ENCODE results near the gene RYR3.

RYR3 gene

DNA sequence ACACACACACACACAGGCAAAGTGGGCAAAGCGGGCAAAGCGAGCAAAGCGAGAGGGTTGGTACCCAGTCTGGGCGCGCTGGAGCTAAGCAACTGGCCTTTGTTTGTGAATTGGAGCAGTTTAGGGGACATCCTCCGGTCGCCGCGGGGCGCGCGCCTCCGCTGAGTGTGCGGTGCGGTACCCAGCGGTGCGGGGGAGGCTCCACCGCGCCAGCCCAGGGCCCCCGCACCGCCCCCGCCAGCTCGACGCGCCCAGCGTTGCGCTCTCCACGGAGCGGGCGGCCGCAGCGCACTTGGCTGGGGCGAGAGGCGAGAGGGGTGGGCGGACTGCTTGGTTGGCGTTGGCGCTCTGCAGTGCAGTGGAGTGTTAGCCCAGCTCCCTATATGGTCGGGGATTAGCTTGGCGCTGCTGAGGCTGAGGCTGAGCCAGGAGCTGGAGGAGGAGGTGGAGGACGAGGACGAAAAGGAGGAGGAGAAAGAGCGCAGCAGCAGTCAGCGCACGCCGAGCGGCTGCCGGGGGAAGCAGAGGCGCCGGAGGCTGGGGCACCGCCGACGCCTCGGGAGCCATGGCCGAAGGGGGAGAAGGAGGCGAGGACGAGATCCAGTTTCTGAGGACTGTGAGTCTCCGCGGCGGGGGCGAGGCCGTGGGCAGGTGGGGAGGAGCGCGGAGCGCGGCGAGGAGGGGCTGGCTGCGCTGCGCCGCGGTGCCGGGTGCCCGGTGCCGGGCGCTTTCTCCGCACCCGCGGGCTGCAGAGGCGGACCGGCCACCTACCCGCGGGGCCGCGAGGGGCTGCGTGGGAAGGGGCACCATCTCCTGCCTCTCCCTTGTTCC, at the start of gene RYR3:
TSS of gene RYR3 (plus strand) at position 487 of the 831 bp plus-strand sequence. CDS start at position 566, 79 bp downstream.
- no peak for DNase-seq

DNA sequence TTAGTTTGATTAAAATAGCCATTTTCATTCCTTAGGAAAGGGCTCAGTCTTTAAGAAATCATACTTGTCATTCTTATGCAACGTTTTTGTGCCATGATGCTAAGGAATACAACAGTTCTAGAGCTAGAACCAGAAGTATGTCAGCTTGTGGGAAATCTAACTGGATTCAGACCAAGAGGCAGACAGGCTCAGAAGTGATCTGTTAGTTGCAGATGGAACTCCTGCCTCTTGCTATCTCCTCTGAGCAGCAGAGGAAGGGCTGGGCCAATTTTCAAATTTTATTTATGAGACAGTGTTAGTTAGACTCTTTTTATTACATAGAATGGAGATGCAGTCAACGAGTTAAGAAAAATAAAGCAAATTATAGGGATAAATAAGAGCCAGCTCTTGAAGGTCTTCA, 48.5 kb upstream of the RYR3 start:
- DNase-seq = no peak

DNA sequence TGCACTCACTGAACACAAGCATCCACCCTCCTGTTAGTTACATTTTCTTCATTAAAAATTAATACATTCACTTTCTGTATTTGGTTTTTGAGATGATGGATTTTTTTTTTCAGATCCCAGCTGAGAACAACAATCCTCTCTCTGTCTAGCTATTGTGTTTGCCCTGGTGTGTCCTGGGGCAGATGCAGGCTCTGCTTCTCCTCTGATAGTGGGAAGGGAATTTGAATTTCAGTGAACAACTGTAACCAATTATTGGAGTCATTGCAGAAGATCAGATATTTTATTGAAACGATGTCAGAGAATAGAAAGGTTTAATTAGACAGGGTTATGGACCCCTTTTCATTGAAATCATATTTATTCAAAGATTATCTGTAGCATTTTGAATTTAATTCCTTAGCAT, 33.1 kb upstream of the RYR3 start:
- no peak for DNase-seq

DNA sequence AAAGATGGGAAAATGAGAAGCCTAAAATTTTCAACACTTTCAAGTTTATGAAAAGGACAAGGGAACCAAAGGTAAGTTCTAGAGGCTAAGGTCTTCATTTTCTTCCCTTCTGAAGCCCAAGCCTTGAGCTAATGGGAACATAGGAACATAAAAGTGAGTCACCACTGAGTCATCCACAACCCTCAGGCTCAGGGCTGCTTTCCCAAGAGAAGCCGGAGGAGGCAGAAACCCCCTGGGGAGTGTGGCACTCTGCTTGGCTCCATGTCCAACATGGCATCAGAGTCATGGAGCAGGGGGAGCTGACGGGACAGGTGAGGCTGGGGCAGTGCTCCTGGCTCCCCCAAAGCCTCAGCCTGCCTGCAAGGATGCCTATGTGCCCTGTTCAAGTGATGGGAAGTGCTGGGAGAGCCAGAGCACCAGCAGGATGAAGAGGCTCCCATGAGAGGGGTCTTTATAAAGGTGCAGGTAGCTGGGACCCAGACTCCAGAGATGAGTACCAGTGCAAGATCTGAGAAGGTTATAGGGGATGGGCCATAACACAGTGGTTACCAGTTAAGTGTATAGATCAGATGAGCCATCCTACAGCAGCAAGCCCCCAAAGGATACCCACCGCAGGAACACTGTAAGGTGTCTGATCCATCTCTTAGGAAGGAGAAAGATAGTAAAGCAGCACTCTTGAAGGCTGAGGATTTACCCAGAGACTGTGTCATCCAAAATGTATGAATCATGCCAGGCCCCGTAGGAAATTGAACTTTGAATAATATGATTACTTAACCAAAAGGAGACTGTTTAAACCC, 31.8 kb upstream of the RYR3 start:
- no peak for DNase-seq

- no peak for DNase-seq
These were observed 31.1 kb upstream of the RYR3 start for GRCh38 chr15:33279613-33280205.

- DNase-seq = no peak
These were observed 28.3 kb upstream of the RYR3 start for GRCh38 chr15:33282226-33283020.

DNA sequence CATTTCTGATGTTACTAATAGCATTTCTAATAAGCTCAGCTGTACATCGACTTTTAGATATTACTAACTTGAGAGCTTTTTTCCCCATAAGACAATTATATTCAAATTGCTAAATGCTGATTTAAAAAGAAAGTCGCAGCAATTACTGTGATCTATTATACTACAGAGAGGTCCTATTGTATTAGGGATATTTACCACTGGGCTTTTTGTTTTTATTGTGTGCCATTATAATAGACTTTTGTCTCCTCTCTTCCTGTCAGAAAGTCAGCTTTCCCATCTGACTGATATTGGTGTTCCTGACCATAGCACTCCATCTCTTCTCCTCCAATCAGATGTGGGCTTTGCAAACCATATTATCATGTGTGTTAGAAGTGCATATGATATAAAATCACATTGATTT, 27.2 kb upstream of the RYR3 start:
- DNase-seq = no peak

GRCh38 chr15:33284336-33284735, 26.4 kb upstream of the RYR3 start:
- DNase-seq = no peak

- DNase-seq = peak; percentile 12
These were observed 18.0 kb upstream of the RYR3 start for GRCh38 chr15:33292717-33293307.

GRCh38 chr15:33293713-33294334, 16.9 kb upstream of the RYR3 start:
- DNase-seq = no peak

GRCh38 chr15:33296050-33296449, 14.7 kb upstream of the RYR3 start:
- no peak for DNase-seq

GRCh38 chr15:33296856-33297255, 13.9 kb upstream of the RYR3 start:
- no peak for DNase-seq

- no peak for DNase-seq
These were observed 12.1 kb upstream of the RYR3 start for GRCh38 chr15:33298631-33299030.

GRCh38 chr15:33304924-33305323, 5.8 kb upstream of the RYR3 start:
- DNase-seq = no peak

GRCh38 chr15:33309602-33310276, 1.0 kb upstream of the RYR3 start:
- no peak for DNase-seq

DNA sequence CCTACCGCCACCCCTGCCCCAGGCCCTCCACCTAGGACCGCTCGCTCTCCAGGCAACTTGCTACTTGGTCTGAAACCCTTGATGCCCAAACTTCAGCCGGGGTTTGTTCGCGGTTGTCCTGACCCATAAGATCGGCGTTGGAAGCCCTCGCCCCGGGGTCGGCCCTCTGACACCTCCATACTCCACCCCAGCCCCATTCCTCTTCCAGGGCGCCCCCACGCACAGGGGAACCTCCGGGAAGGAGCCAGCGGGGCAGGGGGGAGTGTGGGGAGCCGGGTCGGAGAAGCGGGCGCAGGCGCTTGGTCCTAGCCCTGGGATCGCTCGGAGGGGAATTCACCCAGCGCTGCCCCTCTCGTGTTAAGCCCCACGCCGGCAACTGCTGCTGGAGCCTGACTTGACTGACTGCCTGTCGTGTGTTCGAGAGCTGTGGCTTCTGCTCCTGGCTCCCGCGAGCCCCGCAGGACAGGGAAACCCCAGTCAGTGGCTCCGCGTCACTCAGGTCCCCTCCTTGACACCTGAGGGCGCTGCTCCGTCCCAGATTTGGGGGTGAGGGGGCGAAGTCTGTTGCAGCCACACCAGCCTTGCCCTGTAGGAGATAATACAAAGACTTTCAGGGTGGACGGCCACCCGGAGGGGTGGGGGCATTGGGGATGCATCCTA, 675 bp downstream of the RYR3 start:
- no peak for DNase-seq

DNA sequence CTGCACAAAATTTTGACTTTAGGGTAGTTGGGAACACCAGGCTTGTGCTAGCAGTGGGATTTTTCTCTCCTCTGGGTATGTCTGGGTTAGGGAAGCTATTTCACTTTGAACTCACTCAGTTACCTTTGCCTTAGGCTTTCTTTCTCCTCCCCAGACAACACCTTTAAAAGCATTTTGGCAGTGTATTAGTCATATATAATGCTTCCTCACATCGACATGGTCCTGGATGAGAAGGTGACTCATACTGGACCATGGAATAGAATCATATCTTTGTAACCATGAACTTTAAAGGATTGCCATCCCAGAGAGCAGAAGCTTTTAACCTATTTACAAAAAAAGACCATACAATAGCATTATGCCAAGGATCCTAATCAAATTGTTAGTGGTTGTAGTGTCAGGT, 2.7 kb downstream of the RYR3 start:
- no peak for DNase-seq

DNA sequence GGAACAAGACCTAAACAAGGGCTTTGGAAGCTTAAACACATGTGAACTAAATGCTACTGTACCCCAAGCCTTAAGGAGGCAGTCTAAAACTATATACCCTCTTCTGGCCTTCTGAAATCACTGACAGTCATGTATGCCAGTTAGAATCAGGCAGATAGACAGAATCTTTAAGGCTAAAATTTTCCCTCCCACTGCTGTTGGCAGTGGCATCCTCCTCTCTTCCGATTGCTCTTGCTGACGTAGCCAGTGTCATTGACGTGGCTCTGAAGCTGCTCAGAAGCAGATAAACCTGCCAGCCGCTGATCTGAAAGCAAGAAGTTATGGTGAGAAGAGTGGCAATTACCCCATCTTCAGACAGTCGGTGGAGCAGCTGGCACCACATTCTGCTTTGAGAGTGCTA, 3.3 kb downstream of the RYR3 start:
- DNase-seq = no peak

DNA sequence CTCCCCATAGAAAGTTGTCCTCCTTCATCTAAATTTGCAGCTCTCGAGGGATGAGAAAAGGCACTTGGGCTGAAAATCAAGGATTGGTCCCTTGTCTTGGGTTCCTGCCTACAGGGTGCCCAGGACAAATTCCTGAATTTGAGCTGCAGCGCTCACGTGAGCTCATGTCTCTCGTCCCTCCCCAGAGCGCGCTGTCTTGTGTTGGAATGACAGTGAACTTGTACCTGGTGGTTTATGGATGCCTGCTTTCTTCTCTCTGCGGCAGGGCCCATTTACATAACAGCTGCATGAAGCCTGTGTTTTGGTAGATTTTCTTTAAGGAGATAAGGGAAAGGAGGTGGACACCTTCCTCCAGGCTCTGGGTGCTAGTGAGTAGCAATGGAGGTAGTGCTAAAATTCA, 4.3 kb downstream of the RYR3 start:
- no peak for DNase-seq

GRCh38 chr15:33317896-33318295, 7.1 kb downstream of the RYR3 start:
- no peak for DNase-seq

DNA sequence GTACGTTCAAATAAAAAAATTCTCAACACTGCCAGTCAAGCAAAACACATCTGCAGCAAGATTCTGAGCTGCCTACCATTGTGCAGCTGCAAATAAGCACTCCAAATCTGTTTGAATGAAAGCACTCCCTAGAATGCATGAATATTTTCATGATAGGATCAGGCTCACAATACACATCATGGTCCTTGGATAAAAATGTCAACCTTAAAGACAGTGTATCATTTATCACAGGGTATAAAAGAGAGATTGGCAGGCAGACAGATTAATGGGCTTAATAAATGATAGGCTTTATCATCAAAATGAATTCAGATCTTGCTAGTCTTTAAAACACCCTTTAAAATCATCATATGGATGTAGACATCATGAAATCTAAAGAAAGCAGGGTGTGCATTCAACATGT, 9.2 kb downstream of the RYR3 start:
- DNase-seq = no peak

Data from NCI-H524 treated with DMSO at 0.1 percent for 48 hours (cell line).